HG03280 (cell line): ENCODE data around the gene SPSB3.

Source experiments
- ATAC-seq: cut with Tn5 transposase; IDR thresholded peaks from one replicate; pipeline ENCODE4 v1.9.1; 2021; ENCODE audit warnings: mild to moderate bottlenecking, moderate library complexity; ENCODE audit not compliant: unreplicated experiment

The SPSB3 gene

GRCh38 chr16:1765826-1766225, 16.5 kb downstream of the SPSB3 start:
- no peak for ATAC-seq

GRCh38 chr16:1764971-1765370, 17.4 kb downstream of the SPSB3 start:
- ATAC-seq = no peak

DNA sequence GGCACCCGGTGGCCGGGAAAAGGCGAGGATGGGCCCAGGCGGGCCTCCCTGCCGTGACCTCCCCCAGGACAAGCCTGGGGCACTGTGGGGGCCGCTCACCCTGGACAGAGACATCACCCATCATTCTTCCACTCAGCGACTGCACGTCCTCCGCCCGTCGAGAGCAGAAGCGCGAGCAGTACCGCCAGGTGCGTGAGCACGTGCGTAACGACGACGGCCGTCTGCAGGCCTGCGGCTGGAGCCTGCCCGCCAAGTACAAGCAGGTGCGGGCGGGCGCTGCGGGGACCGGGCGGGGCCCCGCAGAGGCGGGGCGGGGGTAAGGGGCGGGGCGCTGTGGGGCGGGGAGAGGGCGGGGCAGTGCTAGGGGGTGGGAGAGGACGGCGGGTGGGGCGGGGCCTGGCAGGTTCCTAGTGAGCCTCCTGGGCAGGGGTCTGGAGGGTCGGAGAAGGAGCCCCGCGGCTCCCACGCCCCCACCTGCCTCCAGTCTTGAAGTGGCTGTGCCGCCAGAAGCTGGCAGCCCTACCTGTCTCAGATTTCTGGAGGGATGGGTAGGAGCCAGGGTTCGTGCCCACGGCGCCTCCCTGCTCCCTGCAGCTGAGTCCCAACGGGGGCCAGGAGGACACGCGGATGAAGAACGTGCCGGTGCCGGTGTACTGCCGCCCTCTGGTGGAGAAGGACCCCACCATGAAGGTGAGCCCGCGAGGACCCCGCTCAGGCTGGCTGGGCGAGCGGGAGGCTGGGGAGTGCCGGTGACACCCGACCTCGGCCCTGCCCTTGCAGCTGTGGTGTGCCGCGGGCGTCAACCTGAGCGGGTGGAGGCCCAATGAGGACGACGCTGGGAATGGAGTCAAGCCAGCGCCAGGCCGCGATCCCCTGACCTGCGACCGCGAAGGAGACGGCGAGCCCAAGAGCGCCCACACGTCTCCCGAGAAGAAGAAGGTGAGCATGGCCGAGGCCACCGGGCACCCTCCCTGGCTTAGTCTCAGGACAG, 18.6 kb downstream of the SPSB3 start:
- ATAC-seq = no peak

DNA sequence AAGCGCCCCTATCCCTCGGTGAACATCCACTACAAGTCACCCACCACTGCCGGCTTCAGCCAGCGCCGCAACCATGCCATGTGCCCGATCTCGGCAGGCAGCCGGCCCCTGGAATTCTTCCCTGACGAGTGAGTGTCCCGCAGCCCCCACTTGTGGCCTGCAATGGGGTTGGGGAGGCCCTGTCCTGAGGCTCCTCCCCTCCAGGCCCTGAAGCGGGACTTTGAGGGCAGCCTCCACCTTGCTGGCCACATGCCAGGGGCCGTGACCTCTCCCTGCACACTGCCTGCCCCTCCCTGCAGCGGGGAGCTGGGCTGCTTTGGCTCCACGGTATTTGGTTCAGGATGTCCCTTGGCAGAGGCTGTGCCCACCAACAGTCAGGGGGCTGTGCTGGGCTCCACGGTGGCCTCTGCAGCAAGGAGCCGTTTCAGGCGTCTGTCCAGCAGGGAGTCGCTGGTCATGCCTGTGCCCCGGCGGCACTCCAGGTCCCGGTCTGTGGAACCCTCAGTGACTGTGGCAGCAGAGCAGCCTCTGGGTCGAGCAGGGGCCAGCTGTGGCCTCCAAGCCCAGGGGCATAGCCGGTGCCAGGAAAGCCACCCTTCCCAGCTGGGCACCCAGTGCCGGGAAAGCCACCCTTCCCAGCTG, 19.4 kb downstream of the SPSB3 start:
- no peak for ATAC-seq

- ATAC-seq = no peak
Measured at GRCh38 chr16:1762196-1762878, 20.0 kb downstream of the SPSB3 start.

GRCh38 chr16:1761751-1762150, 20.6 kb downstream of the SPSB3 start:
- no peak for ATAC-seq

GRCh38 chr16:1760911-1761310, 21.5 kb downstream of the SPSB3 start:
- no peak for ATAC-seq

DNA sequence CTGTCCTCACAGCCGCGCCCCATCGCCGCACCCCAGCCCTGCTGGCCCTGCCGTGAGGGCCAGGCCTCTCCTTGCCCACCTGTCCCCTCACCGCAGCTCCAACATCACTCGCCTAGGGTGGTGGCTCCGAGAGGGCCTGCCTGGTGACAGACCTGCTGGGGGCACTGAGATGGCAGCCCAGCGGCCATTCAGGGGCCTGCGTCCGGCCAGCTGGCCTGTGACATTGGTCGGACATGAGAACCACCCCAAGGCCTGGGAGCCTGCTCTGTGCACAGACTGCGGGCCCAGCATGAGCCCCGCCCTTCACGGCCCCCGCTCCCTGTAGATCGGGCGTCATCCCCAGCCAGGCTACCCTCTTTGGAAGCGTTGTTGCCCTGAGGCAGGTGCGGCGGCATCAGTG, 22.9 kb downstream of the SPSB3 start:
- ATAC-seq = no peak

GRCh38 chr16:1758923-1759322, 23.4 kb downstream of the SPSB3 start:
- ATAC-seq = no peak

DNA sequence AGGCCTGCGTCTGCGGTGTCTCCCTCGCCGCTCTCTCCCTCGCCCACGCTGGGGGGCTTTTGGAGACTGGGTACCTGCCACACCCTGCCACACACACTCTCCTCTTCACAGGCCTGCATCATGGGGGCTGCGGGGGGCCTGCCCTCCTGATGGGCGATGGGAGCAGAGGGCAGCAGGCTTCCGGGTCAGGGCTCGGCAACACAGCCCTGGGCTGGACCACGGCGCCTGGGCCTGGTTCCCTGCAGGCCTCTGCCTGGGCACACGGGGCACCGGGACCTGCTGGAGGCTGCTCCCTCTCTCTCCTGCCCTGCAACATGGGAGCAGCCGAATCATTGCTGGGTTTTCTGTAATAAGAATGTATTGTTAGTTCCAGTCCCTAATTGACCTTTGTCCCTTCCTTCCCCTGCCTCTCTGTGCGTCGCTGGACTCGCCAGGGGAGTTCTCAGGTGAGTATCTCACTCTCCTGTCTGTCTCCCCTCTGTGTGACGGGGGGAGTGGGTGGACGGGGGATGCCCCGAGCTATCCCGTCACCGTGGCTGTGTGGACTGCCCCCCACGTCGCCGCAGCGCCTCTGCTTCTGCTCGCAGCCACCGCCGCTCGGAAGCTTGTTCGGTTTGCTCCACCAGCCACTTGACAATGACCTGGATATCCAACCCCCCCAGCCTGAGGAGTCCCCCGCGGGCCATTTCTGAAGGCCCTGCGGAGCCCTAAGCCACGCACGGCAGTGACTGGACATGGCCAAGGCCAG, 24.5 kb downstream of the SPSB3 start:
- no peak for ATAC-seq

GRCh38 chr16:1754204-1754603, 28.2 kb downstream of the SPSB3 start:
- no peak for ATAC-seq

GRCh38 chr16:1752853-1753252, 29.5 kb downstream of the SPSB3 start:
- ATAC-seq = no peak

- no peak for ATAC-seq
Measured at GRCh38 chr16:1751946-1752345, 30.4 kb downstream of the SPSB3 start.

DNA sequence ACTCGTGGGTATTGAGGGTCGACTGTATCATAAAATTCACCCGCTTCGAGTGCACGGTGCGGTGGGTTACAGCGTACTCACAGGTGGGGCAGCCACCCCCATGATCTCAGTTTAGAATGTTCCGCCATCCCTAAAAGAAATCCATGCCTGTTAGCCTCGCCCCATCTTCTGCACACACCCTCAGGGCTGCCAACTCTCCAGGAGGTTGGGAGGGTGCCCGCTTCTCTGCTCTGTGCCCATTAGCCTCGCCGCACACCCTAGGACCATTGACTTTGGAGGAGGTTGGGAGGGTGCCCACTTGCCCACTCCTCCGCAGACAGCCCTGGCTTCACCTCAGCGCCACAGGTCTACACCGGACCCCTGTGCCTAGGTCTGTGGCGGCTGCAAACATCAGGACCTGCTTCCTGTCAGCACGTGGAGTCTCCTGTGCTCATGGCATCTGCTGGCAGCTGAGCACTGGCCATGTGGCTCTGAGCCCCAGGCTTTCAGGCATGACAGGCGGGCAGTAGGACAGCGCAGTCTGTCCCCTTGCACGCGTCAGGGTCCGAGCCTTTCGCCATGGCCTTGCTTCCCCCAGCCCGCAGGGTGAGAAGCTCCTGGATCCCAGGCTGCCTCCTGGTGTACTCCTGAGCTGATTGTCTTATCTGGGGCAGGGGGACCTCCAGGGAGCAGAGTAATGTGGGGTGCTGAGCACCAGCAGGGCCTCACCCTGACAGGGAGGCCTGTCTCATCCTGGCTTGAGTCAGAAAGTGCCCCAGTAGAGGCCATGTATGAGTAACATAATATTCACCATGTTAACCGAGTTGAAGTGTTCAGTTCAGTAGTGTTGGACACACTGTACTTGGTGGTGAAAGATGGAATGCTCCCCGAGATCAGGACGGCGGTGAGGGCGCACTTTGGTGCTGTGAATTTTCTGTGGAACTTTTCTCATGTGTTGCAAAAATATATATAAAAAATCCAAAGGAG, 32.9 kb downstream of the SPSB3 start:
- ATAC-seq = no peak

GRCh38 chr16:1747934-1748333, 34.4 kb downstream of the SPSB3 start:
- ATAC-seq = no peak

GRCh38 chr16:1746693-1747195, 35.6 kb downstream of the SPSB3 start:
- no peak for ATAC-seq

GRCh38 chr16:1745900-1746692, 36.3 kb downstream of the SPSB3 start:
- no peak for ATAC-seq

DNA sequence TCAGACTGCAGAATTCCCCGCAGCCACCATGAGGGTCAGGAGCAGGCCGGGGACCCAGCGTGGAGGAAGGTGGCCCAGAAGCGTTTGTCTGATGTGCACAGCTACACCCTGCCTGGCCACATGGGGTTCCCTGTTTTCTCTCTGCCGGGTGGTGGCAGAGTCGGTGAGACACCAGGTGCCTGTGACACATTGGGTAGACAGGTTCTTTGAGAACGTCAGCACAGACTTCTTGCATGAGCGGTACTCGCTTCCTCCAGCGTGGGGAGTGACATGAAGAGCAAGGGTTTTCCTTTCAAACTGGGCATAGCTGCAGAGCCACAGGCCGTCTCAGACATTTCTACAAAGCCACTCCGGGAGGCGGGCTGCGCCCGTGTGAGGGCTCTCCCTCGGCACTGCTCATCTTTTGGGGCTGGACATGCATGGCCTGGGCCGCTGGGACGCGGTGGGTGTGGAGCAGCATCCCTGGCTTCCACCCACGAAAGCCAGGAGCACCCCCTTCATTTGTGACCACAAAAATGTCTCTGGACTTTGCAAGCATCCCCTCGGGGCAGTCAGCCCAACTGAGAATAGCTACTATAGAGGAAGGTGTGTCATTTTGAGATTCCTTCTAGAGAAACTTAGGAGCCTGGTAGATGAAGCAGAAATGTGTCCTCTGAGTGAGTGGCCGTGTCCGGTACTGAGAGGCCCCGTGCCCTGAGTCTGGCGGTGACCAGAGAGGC, 37.0 kb downstream of the SPSB3 start:
- no peak for ATAC-seq
